KOPT-K1 (cell line): ENCODE measurements around the gene SH2B3.

Source experiments
- H3K27ac ChIP-seq: fragments of 200-600 bp; sonication (generic); 2 replicates; pipeline ENCODE4 v1.5.1; 2016; ENCODE audit warnings: antibody characterized with exemption, mild to moderate bottlenecking, low read depth, low read length; ENCODE audit not compliant: poor library complexity, severe bottlenecking
- H3K36me3 ChIP-seq: fragments of 200-600 bp; sonication (generic); 2 replicates; pipeline ENCODE4 v1.5.1; 2017; ENCODE audit warnings: antibody characterized with exemption, mild to moderate bottlenecking, low read length, moderate library complexity; ENCODE audit not compliant: insufficient read depth
- H3K9me3 ChIP-seq: fragments of 200-600 bp; sonication (generic); 2 replicates; pipeline ENCODE4 v1.5.1; 2017; ENCODE audit warnings: antibody characterized with exemption, low read length, mild to moderate bottlenecking; ENCODE audit not compliant: insufficient read depth, poor library complexity, severe bottlenecking

Gene SH2B3

DNA sequence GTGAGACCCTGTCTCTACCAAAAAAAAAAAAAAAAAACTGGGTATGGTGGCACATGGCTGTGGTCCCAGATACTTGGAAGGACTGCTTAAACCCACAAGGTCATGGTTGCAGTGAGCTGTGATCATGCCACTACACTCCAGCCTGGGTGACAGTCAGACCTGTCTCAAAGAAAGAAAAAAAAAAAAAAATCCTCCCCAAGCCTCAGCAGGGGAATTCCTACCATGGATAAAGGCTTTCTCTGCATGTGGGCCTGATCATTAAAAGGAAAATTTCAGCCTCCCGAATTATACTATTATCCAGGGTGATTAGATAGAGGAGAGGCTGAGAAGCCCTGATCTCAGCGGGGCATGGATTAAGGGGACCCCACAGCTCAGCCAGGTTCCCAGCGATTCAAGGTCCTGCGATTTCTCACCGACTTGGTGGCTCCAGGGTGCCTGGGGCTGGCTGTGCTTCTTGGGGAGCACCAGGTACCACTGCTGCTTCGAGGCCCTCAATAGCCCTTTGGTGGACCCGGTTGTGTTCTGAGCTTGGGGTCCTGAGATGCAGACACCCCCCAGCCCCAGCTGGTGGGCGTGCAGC, 5.6 kb downstream of the SH2B3 start:
- Histone ChIP-seq H3K9me3 (no peaks in the 10 kb centered on the region), H3K36me3 (peaks cover 10% of the 10 kb centered on the region; the same call in 1 of the 2 replicates), H3K27ac (peak overlapping the region; percentile 65)

DNA sequence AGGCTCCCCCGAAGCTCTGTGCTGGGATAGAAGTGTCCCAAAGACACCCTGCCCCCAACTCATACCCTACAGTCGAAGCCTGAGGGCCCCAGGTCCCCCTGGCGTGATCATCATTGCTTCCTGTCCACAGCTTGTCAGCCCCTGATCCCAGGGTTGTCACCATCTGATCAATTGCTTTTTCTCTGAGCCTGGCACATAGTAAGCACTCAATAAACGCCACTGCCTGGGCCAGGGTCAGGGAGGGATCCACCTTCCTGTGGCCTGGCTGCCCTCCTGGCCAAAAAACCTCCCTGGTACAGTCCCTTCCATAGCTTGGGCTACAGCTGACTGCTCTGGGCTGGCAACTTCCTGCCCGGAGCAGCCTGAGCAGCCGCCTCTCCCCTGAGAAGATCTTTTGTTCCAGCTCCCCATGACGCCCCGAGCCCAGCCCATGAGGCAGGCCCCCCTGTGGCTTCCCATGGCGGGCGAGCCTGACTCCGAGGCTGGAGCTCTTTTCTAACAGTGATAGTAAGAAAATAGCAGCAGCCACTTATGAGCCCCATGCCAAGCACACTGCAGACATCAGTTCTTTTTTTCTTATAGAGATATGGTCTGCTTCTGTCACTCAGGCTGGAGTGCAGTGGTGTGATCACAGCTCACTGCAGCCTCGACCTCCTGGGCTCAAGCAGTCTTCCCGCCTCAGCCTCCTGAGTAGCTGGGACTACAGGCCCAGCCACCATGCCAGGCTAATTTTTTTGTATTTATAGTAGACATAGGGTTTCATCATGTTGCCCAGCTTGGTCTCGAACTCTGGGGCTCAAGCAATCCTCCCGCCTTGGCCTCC, 6.5 kb downstream of the SH2B3 start:
- Histone ChIP-seq H3K27ac (peak overlapping the region; percentile 65), H3K36me3 (peaks cover 17% of the 10 kb centered on the region; the same call in 1 of the 2 replicates), H3K9me3 (no peaks in the 10 kb centered on the region)

DNA sequence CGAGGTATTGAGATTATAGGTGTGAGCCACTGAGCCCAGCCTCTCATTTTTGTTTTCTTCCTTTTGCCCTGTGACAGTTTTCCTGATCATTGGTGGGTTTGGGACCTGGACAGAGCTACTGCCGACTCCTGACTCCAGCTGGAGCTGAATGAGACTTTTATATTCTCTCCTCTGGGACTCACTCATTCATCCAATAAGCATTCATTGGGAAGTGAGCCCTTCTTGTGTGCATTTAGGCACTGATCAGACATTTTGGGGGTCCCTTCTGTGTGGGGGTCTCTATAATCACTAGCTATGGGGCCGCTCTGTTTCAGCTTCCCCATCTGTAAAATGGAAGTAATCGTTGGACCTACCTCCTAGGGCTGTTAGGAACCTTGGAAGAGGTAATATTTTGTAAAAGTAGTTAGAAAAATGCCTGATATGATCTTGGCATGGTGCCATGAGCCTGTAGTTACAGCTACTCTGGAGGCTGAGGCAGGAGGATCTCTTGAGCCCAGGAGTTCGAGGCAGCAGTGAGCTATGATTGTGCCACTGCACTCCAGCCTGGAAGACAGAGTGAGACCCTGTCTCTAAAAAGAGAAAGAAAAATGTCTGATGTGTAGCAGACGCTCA, 7.2 kb downstream of the SH2B3 start:
- H3K9me3 ChIP-seq, result no peaks in the 10 kb centered on the region
- peak overlapping the region; percentile 65 for H3K27ac ChIP-seq
- H3K36me3 ChIP-seq, result peaks cover 22% of the 10 kb centered on the region

DNA sequence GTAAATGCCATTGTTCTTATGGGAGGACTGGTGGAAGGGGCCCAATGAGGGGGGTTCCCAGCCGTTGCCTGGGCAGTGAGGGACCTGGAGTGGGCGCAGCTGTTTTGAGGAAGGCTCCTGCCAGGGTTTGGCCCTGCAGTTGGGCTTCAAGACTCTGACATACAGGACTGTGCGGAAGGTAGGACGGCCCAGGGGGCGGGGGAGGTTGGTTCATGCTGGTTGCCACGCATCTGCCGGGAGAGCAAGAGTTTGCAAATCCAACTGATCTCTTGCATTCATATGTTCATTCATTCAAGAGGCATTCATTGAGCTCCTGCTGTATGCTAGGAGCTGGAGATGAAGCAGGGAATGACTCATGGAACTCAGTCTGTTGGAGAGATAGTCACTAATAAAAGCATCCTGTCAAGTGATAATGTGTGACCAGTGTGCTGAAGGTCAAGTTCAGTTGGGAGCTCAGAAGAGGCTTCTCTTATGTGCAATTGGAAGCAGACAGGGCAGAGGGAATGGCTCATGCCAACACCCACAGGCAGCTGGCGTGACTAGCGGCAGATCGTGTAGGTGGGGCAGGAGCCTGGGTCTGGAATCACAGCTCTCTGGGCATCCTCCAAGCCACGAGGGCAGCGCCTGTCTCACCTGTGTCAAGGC, 7.8 kb downstream of the SH2B3 start:
- Histone ChIP-seq H3K36me3 (peaks cover 26% of the 10 kb centered on the region), H3K27ac (peak overlapping the region; percentile 65), H3K9me3 (no peaks in the 10 kb centered on the region)

DNA sequence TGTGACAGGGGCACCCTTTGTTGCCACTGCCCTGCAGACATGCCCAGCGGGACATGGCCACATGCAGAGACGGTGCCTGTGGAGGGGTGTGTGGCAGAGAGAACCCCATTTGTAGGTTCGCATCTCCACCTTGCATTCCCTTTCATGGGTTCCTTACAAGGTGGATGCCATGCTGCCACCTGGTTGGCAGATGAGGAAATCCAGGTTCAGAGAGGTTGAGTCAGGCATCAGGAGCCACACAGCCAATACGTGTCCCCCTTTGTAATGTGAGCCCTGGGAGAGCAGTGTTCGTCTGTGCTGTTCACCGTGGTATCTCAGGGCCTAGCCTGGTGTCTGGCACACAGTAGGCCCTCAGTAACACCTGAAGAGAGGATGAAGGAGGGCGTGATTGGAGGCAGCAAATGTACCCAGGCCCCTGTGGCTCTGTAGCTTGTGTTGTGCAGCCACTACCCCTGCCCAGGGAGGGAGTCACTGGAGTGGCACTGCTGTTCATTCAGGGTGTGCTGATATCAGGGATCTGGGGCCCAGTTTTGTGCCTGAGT, 9.1 kb downstream of the SH2B3 start:
- peaks cover 38% of the 10 kb centered on the region for H3K36me3 ChIP-seq
- H3K27ac ChIP-seq, result no peak overlapping the region
- H3K9me3 ChIP-seq, result no peaks in the 10 kb centered on the region

DNA sequence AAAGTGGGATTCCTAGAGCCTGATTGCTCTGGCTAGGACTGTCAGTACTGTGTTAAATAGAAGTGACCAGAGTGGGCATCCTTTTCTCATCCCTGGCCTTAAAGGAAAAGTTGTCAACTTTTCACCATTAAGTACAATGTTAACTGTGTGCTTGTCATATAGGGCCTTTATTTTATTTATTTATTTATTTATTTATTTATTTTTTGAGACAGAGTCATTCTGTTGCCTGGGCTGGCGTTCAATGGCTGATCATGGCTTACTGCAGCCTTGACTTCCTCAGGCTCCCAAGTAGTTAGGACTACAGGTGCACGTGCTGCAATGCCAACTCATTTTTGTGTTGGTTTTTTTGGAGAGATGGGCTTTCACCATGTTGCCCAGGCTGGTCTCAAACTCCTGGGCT, 11.6 kb downstream of the SH2B3 start:
- peaks cover 63% of the 10 kb centered on the region for H3K36me3 ChIP-seq
- H3K9me3 ChIP-seq, result no peaks in the 10 kb centered on the region
- H3K27ac ChIP-seq, result no peak overlapping the region

DNA sequence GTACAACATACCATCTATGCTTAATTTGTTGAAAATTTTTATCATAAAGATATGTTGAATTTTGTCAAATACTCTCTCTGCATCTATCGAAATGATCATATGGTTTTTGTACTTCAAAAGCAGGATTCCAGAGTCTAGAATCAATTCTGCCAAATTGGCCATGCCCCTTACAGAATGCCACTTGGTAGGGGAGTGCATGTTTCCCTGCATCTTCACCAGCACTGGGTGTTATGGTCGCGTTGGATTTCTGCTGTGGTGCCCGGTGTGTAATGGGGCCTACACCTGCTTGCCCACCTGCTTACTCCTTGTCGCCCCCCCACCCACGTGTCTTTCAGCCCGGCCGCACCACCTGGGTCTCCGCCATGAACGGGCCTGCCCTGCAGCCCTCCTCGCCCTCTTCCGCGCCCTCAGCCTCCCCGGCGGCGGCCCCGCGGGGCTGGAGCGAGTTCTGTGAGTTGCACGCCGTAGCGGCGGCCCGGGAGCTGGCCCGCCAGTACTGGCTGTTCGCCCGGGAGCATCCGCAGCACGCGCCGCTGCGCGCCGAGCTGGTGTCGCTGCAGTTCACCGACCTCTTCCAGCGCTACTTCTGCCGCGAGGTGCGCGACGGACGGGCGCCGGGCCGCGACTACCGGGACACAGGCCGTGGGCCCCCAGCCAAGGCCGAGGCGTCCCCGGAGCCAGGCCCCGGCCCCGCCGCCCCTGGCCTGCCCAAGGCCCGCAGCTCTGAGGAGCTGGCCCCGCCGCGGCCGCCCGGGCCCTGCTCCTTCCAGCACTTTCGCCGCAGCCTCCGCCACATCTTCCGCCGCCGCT, 12.3 kb downstream of the SH2B3 start:
- no peaks in the 10 kb centered on the region for H3K9me3 ChIP-seq
- no peak overlapping the region for H3K27ac ChIP-seq
- H3K36me3 ChIP-seq, result peaks cover 66% of the 10 kb centered on the region

DNA sequence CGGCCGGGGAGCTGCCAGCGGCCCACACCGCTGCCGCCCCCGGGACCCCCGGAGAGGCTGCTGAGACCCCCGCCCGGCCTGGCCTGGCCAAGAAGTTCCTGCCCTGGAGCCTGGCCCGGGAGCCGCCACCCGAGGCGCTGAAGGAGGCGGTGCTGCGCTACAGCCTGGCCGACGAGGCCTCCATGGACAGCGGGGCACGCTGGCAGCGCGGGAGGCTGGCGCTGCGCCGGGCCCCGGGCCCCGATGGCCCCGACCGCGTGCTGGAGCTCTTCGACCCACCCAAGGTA, 12.8 kb downstream of the SH2B3 start:
- peaks cover 62% of the 10 kb centered on the region for H3K36me3 ChIP-seq
- no peaks in the 10 kb centered on the region for H3K9me3 ChIP-seq
- H3K27ac ChIP-seq, result no peak overlapping the region

DNA sequence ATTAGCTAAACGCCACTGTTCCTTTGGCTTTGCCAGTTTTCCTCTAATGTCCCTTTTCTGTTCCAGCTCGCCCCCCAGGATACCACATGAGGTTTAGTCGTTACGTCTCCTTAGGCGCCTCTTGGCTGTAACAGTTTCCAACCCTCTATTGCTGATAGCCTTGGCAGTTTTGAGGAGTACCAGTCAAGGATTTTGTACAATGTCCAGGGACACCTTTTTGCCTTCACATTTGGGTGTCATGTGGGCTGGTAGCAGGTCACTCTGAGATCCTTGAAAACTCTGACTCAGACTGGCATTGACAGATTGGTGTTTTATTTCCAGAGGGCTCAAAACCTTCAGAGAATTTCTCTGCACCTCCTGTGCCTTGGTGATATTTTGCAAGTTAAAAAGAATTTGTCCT, 14.1 kb downstream of the SH2B3 start:
- peaks cover 59% of the 10 kb centered on the region for H3K36me3 ChIP-seq
- H3K9me3 ChIP-seq, result no peaks in the 10 kb centered on the region
- no peak overlapping the region for H3K27ac ChIP-seq

DNA sequence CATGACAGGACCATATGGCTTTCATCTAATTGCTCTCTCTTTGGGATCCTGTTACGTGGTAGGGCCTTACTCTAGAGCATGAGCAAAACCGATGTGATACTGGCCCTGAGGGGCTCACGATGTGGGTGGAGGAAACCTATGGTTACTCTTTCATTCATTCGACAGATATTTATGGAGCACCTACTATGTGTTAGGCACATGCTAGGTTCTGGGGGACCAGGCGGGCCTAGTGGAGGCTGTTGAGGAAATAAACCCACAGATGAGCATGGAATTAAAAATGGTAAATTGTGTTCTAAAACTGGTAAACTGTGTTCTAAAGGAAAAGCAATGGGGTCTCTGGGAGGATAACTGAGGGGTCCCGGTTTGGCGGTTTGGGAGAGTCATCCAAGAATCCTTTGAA, 14.8 kb downstream of the SH2B3 start:
- Histone ChIP-seq H3K36me3 (peaks cover 59% of the 10 kb centered on the region), H3K9me3 (no peaks in the 10 kb centered on the region), H3K27ac (no peak overlapping the region)

DNA sequence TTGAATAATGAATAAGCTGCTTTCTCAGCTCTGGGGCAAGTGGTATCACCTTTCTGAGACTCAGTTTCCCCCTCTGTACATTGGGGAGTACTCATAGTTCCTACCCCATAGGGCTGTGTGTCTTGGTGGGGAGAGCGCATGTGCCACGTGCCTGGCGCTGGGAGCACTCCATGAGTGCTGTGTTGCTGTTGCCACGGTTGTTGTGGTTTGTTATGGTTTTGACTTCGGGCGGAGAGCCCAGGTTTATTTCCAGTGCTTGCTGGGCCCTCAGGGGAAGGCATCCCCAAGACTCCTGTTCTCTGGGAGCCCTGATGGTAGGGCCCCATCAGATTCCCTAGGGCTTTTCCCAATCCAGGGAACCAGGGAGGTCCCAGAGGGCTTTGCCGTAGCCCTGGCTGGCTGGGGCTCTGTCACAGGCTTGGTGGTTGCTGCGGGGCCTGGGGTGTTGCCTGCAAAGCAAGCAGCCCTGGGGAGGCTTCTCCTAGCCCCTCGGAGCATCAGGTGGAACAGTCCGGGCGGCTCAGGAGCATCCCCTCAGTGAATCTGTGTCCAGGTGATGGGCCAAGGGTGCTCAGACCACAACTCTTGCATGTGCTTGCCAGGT, 18.6 kb downstream of the SH2B3 start:
- H3K9me3 ChIP-seq, result no peaks in the 10 kb centered on the region
- H3K36me3 ChIP-seq, result peaks cover 32% of the 10 kb centered on the region
- H3K27ac ChIP-seq, result no peak overlapping the region

DNA sequence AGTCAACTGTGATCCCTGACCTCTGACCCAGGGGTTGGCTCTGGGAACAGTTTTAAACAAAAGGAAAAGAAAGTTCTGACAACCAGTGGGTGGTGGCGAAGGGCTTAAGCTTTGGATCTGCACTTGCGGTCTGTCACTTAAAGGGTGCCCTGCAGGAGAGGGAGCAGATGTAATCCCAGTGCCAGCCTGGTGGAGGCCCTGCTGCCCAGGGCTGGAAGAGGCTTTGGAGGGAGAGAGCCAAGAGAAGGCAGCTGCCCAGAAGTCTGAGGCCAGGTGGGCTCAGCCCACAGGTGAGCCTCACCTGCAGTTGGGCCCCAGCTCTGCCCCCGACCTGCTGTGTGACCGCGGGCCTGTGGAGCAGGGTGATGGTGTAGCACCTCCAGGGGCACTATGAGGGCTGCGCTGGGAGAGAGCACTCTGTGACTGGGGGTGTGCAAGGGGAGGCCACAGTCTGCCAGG, 19.1 kb downstream of the SH2B3 start:
- Histone ChIP-seq H3K27ac (peak overlapping the region; percentile 35), H3K36me3 (peaks cover 27% of the 10 kb centered on the region), H3K9me3 (no peaks in the 10 kb centered on the region)

DNA sequence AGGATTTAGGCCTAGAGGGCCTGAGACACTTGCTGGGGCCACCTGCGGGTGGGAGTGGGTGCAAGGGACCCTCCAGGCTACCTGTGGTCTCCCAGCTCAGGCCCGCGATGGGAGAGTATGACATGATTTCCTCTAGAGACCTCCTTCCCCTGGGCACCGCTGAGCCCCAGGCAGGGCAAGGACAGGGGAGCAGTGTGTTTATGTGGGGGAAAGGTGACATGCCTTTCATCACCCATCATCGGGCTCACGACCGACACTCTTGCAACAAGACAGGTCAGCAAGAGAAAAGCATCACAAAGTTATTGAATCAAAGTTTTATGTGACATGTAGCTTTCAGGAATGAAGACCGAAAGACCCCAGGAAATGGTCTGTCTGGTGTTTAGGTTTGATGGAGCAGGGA, 19.9 kb downstream of the SH2B3 start:
- Histone ChIP-seq H3K27ac (peak overlapping the region; percentile 35), H3K36me3 (peaks cover 19% of the 10 kb centered on the region), H3K9me3 (no peaks in the 10 kb centered on the region)
